Dermis blood vessel endothelial cell (primary cell): ENCODE results near the gene PKIB. TPM values are rescaled to one million over a fixed set of nuclear protein-coding genes. Genes with fewer than 3 reads are reported as not detected.

Experiments
- DNase-seq: peaks from one replicate; pipeline ENCODE4 v3.0.0; 2010
- total RNA-seq: library from RNA; depleted of rRNA; stranded (reverse); fragments of >200 nt; gene quantifications from 2 replicates; pipeline ENCODE4 v1.2.3, GENCODE V29; 2014

The PKIB gene
- total RNA-seq, 1 donor from 2014 or later = not detected

- no peak for DNase-seq
These were observed 139.3 kb downstream of the PKIB start for GRCh38 chr6:122749451-122750050.

- DNase-seq = no peak
These were observed 141.1 kb downstream of the PKIB start for GRCh38 chr6:122751326-122751725.

- DNase-seq = no peak
These were observed 142.3 kb downstream of the PKIB start for GRCh38 chr6:122752459-122752858.

- DNase-seq = no peak
These were observed 142.9 kb downstream of the PKIB start for GRCh38 chr6:122753000-122753687.

GRCh38 chr6:122753688-122754056 lies 143.5 kb downstream of the PKIB start:
- DNase-seq = no peak

- no peak for DNase-seq
These were observed 144.1 kb downstream of the PKIB start for GRCh38 chr6:122754191-122754731.

GRCh38 chr6:122755901-122756300 lies 145.7 kb downstream of the PKIB start:
- DNase-seq = no peak

GRCh38 chr6:122758927-122759334 lies 148.7 kb downstream of the PKIB start:
- no peak for DNase-seq

- DNase-seq = no peak
These were observed 150.1 kb downstream of the PKIB start for GRCh38 chr6:122760330-122760729.

GRCh38 chr6:122766256-122766655 lies 156.1 kb downstream of the PKIB start:
- no peak for DNase-seq

- no peak for DNase-seq
These were observed 160.8 kb downstream of the PKIB start for GRCh38 chr6:122770835-122771601.

GRCh38 chr6:122772724-122773415 lies 162.7 kb downstream of the PKIB start:
- DNase-seq = no peak

Other genes with a start within 250 kb of the PKIB start
- 23.4 and 27.6 TPM in 2 replicates for gene HSF2, start 210.8 kb upstream of the PKIB start, total RNA-seq
- 207 and 230 TPM in 2 replicates for gene SERINC1, start 138.6 kb upstream of the PKIB start, total RNA-seq
- gene FABP7, start 169.3 kb downstream of the PKIB start, total RNA-seq = not detected in 2 replicates
- 4.8 and 6.3 TPM in 2 replicates for gene SMPDL3A, start 178.9 kb downstream of the PKIB start, total RNA-seq